SK-N-SH (cell line): ENCODE results near the gene TRAF1. TPM values are rescaled to one million over a fixed set of nuclear protein-coding genes. Genes with fewer than 3 reads are reported as not detected.

ENCODE experiments used
- CTCF ChIA-PET: fragments of 300-600, 350-600 bp; formaldehyde crosslinking; extraction: SDS; loops from one replicate; lab custom pipeline; 2021; lab: Yijun Ruan, JAX
- POLR2A ChIA-PET: fragments of 350-600 bp; sonication (Branson Sonifier 250); formaldehyde crosslinking; extraction: SDS; loops from one replicate; lab custom pipeline; 2020; ENCODE audit warnings: antibody characterized with exemption, inconsistent platforms; lab: Yijun Ruan, JAX
- DNase-seq: peaks from one replicate; pipeline ENCODE4 v3.0.0; 2012
- H2AFZ ChIP-seq: fragments of 200-600 bp; sonication (generic); 2 replicates; pipeline ENCODE4 v1.8.1; 2016; ENCODE audit warnings: antibody characterized with exemption, mild to moderate bottlenecking, low read depth
- H3F3A ChIP-seq: fragments of 200-600 bp; sonication (generic); replicated peaks from 2 replicates; pipeline ENCODE3; 2016; ENCODE audit warnings: antibody characterized with exemption, mild to moderate bottlenecking; ENCODE audit not compliant: insufficient read depth
- H3K27ac ChIP-seq, 2 experiments: fragments of 200-500 bp in 1 of 2; fragments of 200-600 bp in 1 of 2; sonication (Bioruptor generic) in 1 of 2; sonication (generic), shearing (Covaris generic) in 1 of 2; 2 replicates each; pipeline versions ENCODE4 v1.5.1 to v1.6.1; 2014 to 2016; ENCODE audit warnings: low read depth in 2 of 2, inconsistent platforms in 1 of 2, low read length in 1 of 2, mild to moderate bottlenecking in 1 of 2, mixed read lengths in 1 of 2
- H3K27me3 ChIP-seq: fragments of 200-600 bp; sonication (generic), shearing (Covaris generic); 2 replicates; pipeline ENCODE4 v1.6.1; 2016; ENCODE audit warnings: mixed run types; ENCODE audit not compliant: insufficient read depth
- H3K36me3 ChIP-seq, 2 experiments: fragments of 200-500 bp in 1 of 2; fragments of 200-600 bp in 1 of 2; sonication (Bioruptor generic) in 1 of 2; sonication (generic) in 1 of 2; replicated peaks in 1 of 2; 2 replicates each; pipeline versions ENCODE3 to v1.5.1; 2014 to 2016; ENCODE audit warnings: low read length in 1 of 2, mild to moderate bottlenecking in 1 of 2; ENCODE audit not compliant: insufficient read depth in 2 of 2, control insufficient read depth in 1 of 2
- H3K4me1 ChIP-seq, 2 experiments: fragments of 200-500 bp in 1 of 2; fragments of 200-600 bp in 1 of 2; sonication (Bioruptor generic) in 1 of 2; sonication (generic), shearing (Covaris generic) in 1 of 2; 2 replicates each; pipeline versions ENCODE4 v1.5.1 to v1.6.1; 2014 to 2016; ENCODE audit warnings: low read depth in 1 of 2, low read length in 1 of 2, mixed run types in 1 of 2; ENCODE audit not compliant: insufficient read depth in 2 of 2, control insufficient read depth in 1 of 2
- H3K4me2 ChIP-seq: fragments of 200-600 bp; sonication (generic), shearing (Covaris generic); 2 replicates; pipeline ENCODE4 v1.6.1; 2017; ENCODE audit warnings: mixed run types
- H3K4me3 ChIP-seq, 2 experiments: fragments of 200-500 bp in 1 of 2; fragments of 200-600 bp in 1 of 2; sonication (Bioruptor generic) in 1 of 2; sonication (generic), shearing (Covaris generic) in 1 of 2; 2 replicates each; pipeline versions ENCODE4 v1.5.1 to v1.8.1; 2014 to 2016; ENCODE audit warnings: low read depth in 2 of 2, inconsistent platforms in 1 of 2, low read length in 1 of 2, mild to moderate bottlenecking in 1 of 2, mixed read lengths in 1 of 2, moderate library complexity in 1 of 2
- H3K79me2 ChIP-seq: fragments of 200-600 bp; sonication (generic); 2 replicates; pipeline ENCODE4 v1.8.1; 2017; ENCODE audit warnings: mild to moderate bottlenecking; ENCODE audit not compliant: insufficient read depth
- H3K9ac ChIP-seq: fragments of 200-600 bp; sonication (generic); 2 replicates; pipeline ENCODE4 v1.6.1; 2017; ENCODE audit warnings: mixed run types
- H3K9me2 ChIP-seq: fragments of 200-600 bp; sonication (generic); 2 replicates; pipeline ENCODE4 v1.6.1; 2017; ENCODE audit warnings: mixed run types
- H3K9me3 ChIP-seq: fragments of 200-600 bp; sonication (generic); 2 replicates; pipeline ENCODE4 v1.6.1; 2017; ENCODE audit warnings: mixed run types, mild to moderate bottlenecking, moderate library complexity
- H4K20me1 ChIP-seq: fragments of 200-600 bp; sonication (generic); 2 replicates; pipeline ENCODE4 v1.6.1; 2017; ENCODE audit warnings: mild to moderate bottlenecking, mixed run types; ENCODE audit not compliant: insufficient read depth
- EZH2phosphoT487 ChIP-seq: fragments of 200-600 bp; sonication (generic); IDR thresholded peaks from 2 replicates; pipeline ENCODE4 v1.6.1; 2017; ENCODE audit warnings: low read depth, mixed run types, mild to moderate bottlenecking, antibody characterized with exemption, moderate library complexity, borderline replicate concordance
- FOXJ3 ChIP-seq: sonication (generic); formaldehyde crosslinking; IDR thresholded peaks from 2 replicates; pipeline ENCODE4 v1.5.1; 2020; ENCODE audit warnings: mild to moderate bottlenecking, missing genetic modification reagents
- GABPA ChIP-seq: IDR thresholded peaks from 2 replicates; pipeline ENCODE4 v1.4.0; 2012; ENCODE audit warnings: low read depth, mild to moderate bottlenecking
- MXI1 ChIP-seq: IDR thresholded peaks from 2 replicates; pipeline ENCODE4 v1.6.1; 2012; ENCODE audit warnings: mild to moderate bottlenecking, low read depth, low read length, improper control_type of control experiment
- PBX3 ChIP-seq: IDR thresholded peaks from 2 replicates; pipeline ENCODE4; 2012
- POLR2AphosphoS5 ChIP-seq: IDR thresholded peaks from 2 replicates; pipeline ENCODE4 v1.6.1; 2012; ENCODE audit warnings: low read depth, low read length
- RAD21 ChIP-seq: IDR thresholded peaks from 2 replicates; pipeline ENCODE4 v1.6.1; 2012; ENCODE audit warnings: mild to moderate bottlenecking, low read length
- RCOR1 ChIP-seq: fragments of 150-350 bp; IDR thresholded peaks from 2 replicates; pipeline ENCODE4 v1.6.1; 2017; ENCODE audit warnings: antibody characterized with exemption, low read length
- USF1 ChIP-seq: IDR thresholded peaks from 2 replicates; pipeline ENCODE4 v1.4.0; 2012; ENCODE audit warnings: low read depth, borderline replicate concordance
- YY1 ChIP-seq: IDR thresholded peaks from 2 replicates; pipeline ENCODE4 v1.4.0; 2012; ENCODE audit warnings: low read depth, mild to moderate bottlenecking
- ZBTB33 ChIP-seq: IDR thresholded peaks from 2 replicates; pipeline ENCODE4 v1.4.0; 2012; ENCODE audit warnings: low read depth, borderline replicate concordance
- WGBS: methylation state at CpG from one replicate; pipeline ENCODE4 v1.1.6; 2017; ENCODE audit warnings: low lambda C conversion rate; 5-methylcytosine and 5-hydroxymethylcytosine counted together
- polyA plus RNA-seq, 3 experiments: library from polyadenylated mRNA; depleted of rRNA; stranded (reverse); fragments of >200 nt; gene quantifications; 2 replicates each; pipeline ENCODE4 v1.2.3, GENCODE V29; 2012

TRAF1 gene
- polyA plus RNA-seq, 1 of the 3 experiments (the other 2 are of a cell fraction) = 1.2 TPM

GRCh38 chr9:120961936-120962335, 35.3 kb upstream of the TRAF1 start:
- 94% methylated on average over 3 of the region's 3 CpGs for WGBS
- H3K27ac ChIP-seq = no peak overlapping the region
- H3K9me2 ChIP-seq = no peaks in the 10 kb centered on the region
- ChIA-PET POLR2A (no interaction called here), CTCF (interaction anchor here (1.0 to 1.2 kb wide), 3 partner anchors 9 to 46 kb away, joined by 3 read pairs; no protein-coding TSS in a partner anchor)
- DNase-seq = no peak
- H3F3A ChIP-seq = no peaks in the 10 kb centered on the region
- H3K27me3 ChIP-seq = no peaks in the 10 kb centered on the region
- H3K4me2 ChIP-seq = no peak overlapping the region
- H3K79me2 ChIP-seq = no peaks in the 10 kb centered on the region
- TF ChIP-seq POLR2AphosphoS5 = no peak
- TF ChIP-seq RCOR1 = no peak
- TF ChIP-seq GABPA = no peak
- TF ChIP-seq FOXJ3 (CRISPR knock-in tag) = no peak
- no peak for TF ChIP-seq MXI1
- H3K36me3 ChIP-seq = peaks cover 5% of the 10 kb centered on the region in 2 experiments
- no peak overlapping the region for H3K4me3 ChIP-seq
- no peak overlapping the region for H3K9ac ChIP-seq
- peaks cover 0 to 2% of the 10 kb centered on the region in 2 experiments; a peak in 1 of 4 replicates for H3K4me1 ChIP-seq
- no peaks in the 10 kb centered on the region for H3K9me3 ChIP-seq
- no peak overlapping the region for H2AFZ ChIP-seq
- H4K20me1 ChIP-seq = no peaks in the 10 kb centered on the region

- Histone ChIP-seq H3K9me2 (no peaks in the 10 kb centered on the region), H3K9me3 (no peaks in the 10 kb centered on the region), H3K36me3 (peaks cover 5% of the 10 kb centered on the region in 2 experiments), H3F3A (no peaks in the 10 kb centered on the region), H3K79me2 (no peaks in the 10 kb centered on the region), H4K20me1 (no peaks in the 10 kb centered on the region), H3K4me3 (no peak overlapping the region), H3K27ac (no peak overlapping the region), H3K4me1 (no peaks in the 10 kb centered on the region), H2AFZ (no peak overlapping the region), H3K4me2 (no peak overlapping the region), H3K9ac (no peak overlapping the region), H3K27me3 (no peaks in the 10 kb centered on the region)
- POLR2A ChIA-PET = no interaction called here
- no peak for DNase-seq
- WGBS = 71% methylated on average over 1 of the region's 1 CpG
- CTCF ChIA-PET = interaction anchor here (1.1 to 4.1 kb wide), 3 partner anchors 21 to 26 kb away, joined by 3 to 23 read pairs (median 10); no protein-coding TSS in a partner anchor
- TF ChIP-seq PBX3 = no peak
- no peak for TF ChIP-seq YY1
- TF ChIP-seq USF1 = no peak
- TF ChIP-seq EZH2phosphoT487 = no peak
- TF ChIP-seq, all 33 proteins: peak for 0
Observed at GRCh38 chr9:120960001-120960400, 33.4 kb upstream of the TRAF1 start.

- 90% methylated on average over 3 of the region's 3 CpGs for whole genome bisulfite sequencing
- Histone ChIP-seq H3K9me3 (no peaks in the 10 kb centered on the region), H3K4me3 (no peak overlapping the region), H3K27ac (no peak overlapping the region), H3K4me1 (peaks cover 0 to 4% of the 10 kb centered on the region in 2 experiments; a peak in 1 of 4 replicates), H3K36me3 (peaks cover 1 to 5% of the 10 kb centered on the region in 2 experiments), H3F3A (no peaks in the 10 kb centered on the region), H3K27me3 (no peaks in the 10 kb centered on the region), H3K79me2 (no peaks in the 10 kb centered on the region), H3K9me2 (no peaks in the 10 kb centered on the region), H3K9ac (no peak overlapping the region), H3K4me2 (no peak overlapping the region), H4K20me1 (no peaks in the 10 kb centered on the region), H2AFZ (no peak overlapping the region)
- DNase-seq = no peak
- CTCF ChIA-PET = interaction anchor here (0.9 to 2.2 kb wide), 2 partner anchors 29 to 103 kb away, joined by 3 to 6 read pairs; no protein-coding TSS in a partner anchor
- POLR2A ChIA-PET = no interaction called here
- TF ChIP-seq ZBTB33 (no peak), RAD21 (no peak)
Observed at GRCh38 chr9:120956862-120957261, 30.3 kb upstream of the TRAF1 start.
